Mesendoderm (in vitro differentiated cells): ENCODE results near the gene TGFB1I1.
"Not testable (repeated sequence)": the region's sequence is repeated elsewhere in the genome, so short reads cannot be mapped to it uniquely, and the experiment has no call there.

ENCODE experiments used
- DNase-seq: peaks from one replicate; pipeline ENCODE4 v3.0.0; 2013
- H2AK5ac ChIP-seq: 2 replicates; pipeline ENCODE4 v1.6.1; 2013; ENCODE audit warnings: low read length, inconsistent platforms
- H2BK120ac ChIP-seq: 2 replicates; pipeline ENCODE4 v1.6.1; 2013; ENCODE audit warnings: low read depth, mild to moderate bottlenecking, low read length, moderate library complexity, mixed read lengths
- H2BK15ac ChIP-seq: replicated peaks from 2 replicates; pipeline ENCODE4 v1.6.1; 2013; ENCODE audit warnings: low read depth, mild to moderate bottlenecking, moderate library complexity
- H2BK5ac ChIP-seq: 2 replicates; pipeline ENCODE4 v1.6.1; 2013; ENCODE audit warnings: low read length, inconsistent platforms
- H3K18ac ChIP-seq: 2 replicates; pipeline ENCODE4 v1.6.1; 2013; ENCODE audit warnings: mild to moderate bottlenecking, low read length, mixed read lengths
- H3K23ac ChIP-seq: one replicate; pipeline ENCODE4 v1.6.1; 2013; ENCODE audit warnings: low read length
- H3K27ac ChIP-seq: 2 replicates; pipeline ENCODE4 v1.5.1; 2013; ENCODE audit warnings: low read depth, mild to moderate bottlenecking, inconsistent platforms, low read length, moderate library complexity
- H3K27me3 ChIP-seq: 2 replicates; pipeline ENCODE4 v1.6.1; 2013; ENCODE audit warnings: low read length, control low read depth, mild to moderate bottlenecking, inconsistent platforms; ENCODE audit not compliant: insufficient read depth, poor library complexity
- H3K36me3 ChIP-seq: 2 replicates; pipeline ENCODE4 v1.6.1; 2013; ENCODE audit warnings: low read length, inconsistent platforms; ENCODE audit not compliant: control insufficient read depth, insufficient read depth
- H3K4ac ChIP-seq: one replicate; pipeline ENCODE4 v1.6.1; 2013; ENCODE audit warnings: low read depth, mild to moderate bottlenecking, low read length, moderate library complexity
- H3K4me1 ChIP-seq: 2 replicates; pipeline ENCODE4 v1.6.1; 2013; ENCODE audit warnings: low read depth, low read length, inconsistent platforms; ENCODE audit not compliant: control insufficient read depth
- H3K4me2 ChIP-seq: 2 replicates; pipeline ENCODE4 v1.6.1; 2013; ENCODE audit warnings: low read length
- H3K4me3 ChIP-seq: 2 replicates; pipeline ENCODE4 v1.5.1; 2013; ENCODE audit warnings: mild to moderate bottlenecking, low read length
- H3K56ac ChIP-seq: one replicate; pipeline ENCODE4 v1.6.1; 2013; ENCODE audit warnings: low read length
- H3K79me1 ChIP-seq: 2 replicates; pipeline ENCODE4 v1.6.1; 2013; ENCODE audit warnings: low read length, inconsistent platforms
- H3K79me2 ChIP-seq: 2 replicates; pipeline ENCODE4 v1.6.1; 2013; ENCODE audit warnings: mild to moderate bottlenecking, low read length; ENCODE audit not compliant: control insufficient read depth, insufficient read depth
- H3K9ac ChIP-seq: 2 replicates; pipeline ENCODE4 v1.6.1; 2013; ENCODE audit warnings: low read length, inconsistent platforms
- H4K5ac ChIP-seq: one replicate; pipeline ENCODE4 v1.6.1; 2013; ENCODE audit warnings: low read length
- H4K8ac ChIP-seq: one replicate; pipeline ENCODE4 v1.6.1; 2013; ENCODE audit warnings: low read depth, mild to moderate bottlenecking, control low read depth, low read length, moderate library complexity
- WGBS: extraction: QIAGEN DNeasy Blood & Tissue Kit; methylation state at CpG from one replicate; pipeline ENCODE4 v1.1.7; 2013; ENCODE audit warnings: low lambda C conversion rate, missing lambda C conversion rate; ENCODE audit not compliant: insufficient coverage; ENCODE audit errors: extremely low coverage; 5-methylcytosine and 5-hydroxymethylcytosine counted together

TGFB1I1 gene

GRCh38 chr16:31436221-31437045 lies 35.5 kb upstream of the TGFB1I1 start:
- Histone ChIP-seq H3K36me3 (no peaks in the 10 kb centered on the region), H3K56ac (no peak overlapping the region), H3K23ac (no peak overlapping the region), H2BK5ac (no peak overlapping the region), H3K4me3 (no peak overlapping the region), H3K27me3 (no peaks in the 10 kb centered on the region), H4K5ac (no peak overlapping the region), H2BK120ac (no peak overlapping the region), H3K4ac (no peak overlapping the region), H3K18ac (no peak overlapping the region), H2AK5ac (no peak overlapping the region), H3K4me1 (no peaks in the 10 kb centered on the region), H3K27ac (no peak overlapping the region), H4K8ac (no peak overlapping the region), H2BK15ac (no peak overlapping the region), H3K4me2 (no peak overlapping the region), H3K9ac (no peak overlapping the region), H3K79me1 (no peaks in the 10 kb centered on the region), H3K79me2 (no peaks in the 10 kb centered on the region)
- WGBS: no CpG with 5 or more reads among the region's 44 CpGs
- no peak for DNase-seq

- no peak overlapping the region for H2BK15ac ChIP-seq
Observed at GRCh38 chr16:31438414-31438813, 33.5 kb upstream of the TGFB1I1 start.

GRCh38 chr16:31439023-31439422 lies 32.9 kb upstream of the TGFB1I1 start:
- H3K36me3 ChIP-seq, H3K4ac ChIP-seq, H3K79me2 ChIP-seq, H2BK120ac ChIP-seq, H3K56ac ChIP-seq, H3K27me3 ChIP-seq, H3K79me1 ChIP-seq, H3K4me3 ChIP-seq, H3K18ac ChIP-seq, H3K23ac ChIP-seq, H2BK15ac ChIP-seq, H4K5ac ChIP-seq, H4K8ac ChIP-seq, H2BK5ac ChIP-seq, H2AK5ac ChIP-seq, H3K27ac ChIP-seq, H3K4me1 ChIP-seq, H3K9ac ChIP-seq, H3K4me2 ChIP-seq, DNase-seq: not testable (repeated sequence)
- no CpG with 5 or more reads among the region's 4 CpGs for WGBS

More at GRCh38 chr16:31438414-31438813, 33.5 kb upstream of the TGFB1I1 start:
- Histone ChIP-seq H3K27ac (no peak overlapping the region), H2BK5ac (no peak overlapping the region), H3K4me1 (no peaks in the 10 kb centered on the region), H3K79me2 (no peaks in the 10 kb centered on the region), H3K23ac (no peak overlapping the region), H3K36me3 (no peaks in the 10 kb centered on the region), H3K4me3 (no peak overlapping the region), H3K79me1 (no peaks in the 10 kb centered on the region), H3K4ac (no peak overlapping the region), H3K27me3 (no peaks in the 10 kb centered on the region), H4K8ac (no peak overlapping the region), H3K56ac (no peak overlapping the region), H3K9ac (no peak overlapping the region), H4K5ac (no peak overlapping the region), H3K18ac (no peak overlapping the region), H3K4me2 (no peak overlapping the region), H2BK120ac (no peak overlapping the region), H2AK5ac (no peak overlapping the region)
- WGBS: no CpG with 5 or more reads among the region's 2 CpGs
- DNase-seq: peak; percentile 51

GRCh38 chr16:31439519-31439918 lies 32.4 kb upstream of the TGFB1I1 start:
- no peak overlapping the region for H2BK120ac ChIP-seq
- DNase-seq: no peak

GRCh38 chr16:31440516-31441184 lies 31.3 kb upstream of the TGFB1I1 start:
- WGBS: no CpG with 5 or more reads among the region's 4 CpGs

More at GRCh38 chr16:31439519-31439918, 32.4 kb upstream of the TGFB1I1 start:
- Histone ChIP-seq H3K36me3 (no peaks in the 10 kb centered on the region), H3K79me1 (no peaks in the 10 kb centered on the region), H2BK15ac (no peak overlapping the region), H3K4me1 (no peaks in the 10 kb centered on the region), H2BK5ac (no peak overlapping the region), H3K27ac (no peak overlapping the region), H4K8ac (no peak overlapping the region), H4K5ac (no peak overlapping the region), H3K4ac (no peak overlapping the region), H3K18ac (no peak overlapping the region), H3K23ac (no peak overlapping the region), H3K4me2 (no peak overlapping the region), H2AK5ac (no peak overlapping the region), H3K27me3 (no peaks in the 10 kb centered on the region), H3K56ac (no peak overlapping the region), H3K79me2 (no peaks in the 10 kb centered on the region), H3K4me3 (no peak overlapping the region), H3K9ac (no peak overlapping the region)
- no CpG with 5 or more reads among the region's 3 CpGs for WGBS

More at GRCh38 chr16:31440516-31441184, 31.3 kb upstream of the TGFB1I1 start:
- Histone ChIP-seq H2BK5ac (no peak overlapping the region), H3K4me2 (no peak overlapping the region), H3K27me3 (no peaks in the 10 kb centered on the region), H3K18ac (no peak overlapping the region), H4K8ac (no peak overlapping the region), H3K56ac (no peak overlapping the region), H2BK15ac (no peak overlapping the region), H3K4me1 (no peaks in the 10 kb centered on the region), H2AK5ac (no peak overlapping the region), H3K79me1 (no peaks in the 10 kb centered on the region), H3K27ac (no peak overlapping the region), H3K9ac (no peak overlapping the region), H3K4ac (no peak overlapping the region), H3K23ac (no peak overlapping the region), H3K4me3 (no peak overlapping the region), H3K36me3 (no peaks in the 10 kb centered on the region), H4K5ac (no peak overlapping the region), H2BK120ac (no peak overlapping the region), H3K79me2 (no peaks in the 10 kb centered on the region)
- DNase-seq: no peak
